Measurements from ENCODE around the gene PPARD.

PPARD gene

GRCh38 chr6:35474131-35474941 lies 132.0 kb downstream of the PPARD start:
- peak; percentile 47 for DNase-seq

DNA sequence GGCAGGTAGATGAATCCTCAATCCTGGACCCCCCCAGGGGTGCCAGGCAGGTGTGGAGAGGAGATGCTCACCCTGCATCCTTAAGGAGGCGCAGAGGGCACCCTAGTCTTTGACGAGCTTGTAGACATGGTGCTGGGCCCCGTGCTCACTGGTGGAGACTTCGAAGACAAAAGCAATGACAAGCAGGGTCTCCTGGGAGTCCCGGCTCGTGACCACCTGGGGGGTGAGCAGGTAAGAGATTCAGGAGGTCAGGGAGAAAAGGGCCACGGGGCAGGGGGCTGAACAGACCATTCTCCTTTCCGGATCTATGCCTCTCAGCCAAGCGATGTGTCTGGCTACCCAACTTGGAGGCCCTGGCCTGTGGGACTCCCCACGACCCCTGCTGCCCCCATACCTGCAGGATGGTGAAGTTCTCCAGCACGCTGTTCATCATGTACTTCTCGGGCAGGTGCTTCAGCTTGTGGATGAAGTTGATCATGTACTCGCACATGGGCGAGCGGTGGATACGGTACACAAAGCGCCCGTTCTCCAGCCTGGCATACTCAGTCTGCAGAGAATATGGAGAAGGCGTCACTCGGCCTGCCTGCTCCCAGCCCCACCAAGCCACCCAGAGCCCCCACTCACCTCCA lies 132.7 kb downstream of the PPARD start:
- DNase-seq = peak; percentile 35

GRCh38 chr6:35475573-35475972 lies 133.2 kb downstream of the PPARD start:
- no peak for DNase-seq

DNA sequence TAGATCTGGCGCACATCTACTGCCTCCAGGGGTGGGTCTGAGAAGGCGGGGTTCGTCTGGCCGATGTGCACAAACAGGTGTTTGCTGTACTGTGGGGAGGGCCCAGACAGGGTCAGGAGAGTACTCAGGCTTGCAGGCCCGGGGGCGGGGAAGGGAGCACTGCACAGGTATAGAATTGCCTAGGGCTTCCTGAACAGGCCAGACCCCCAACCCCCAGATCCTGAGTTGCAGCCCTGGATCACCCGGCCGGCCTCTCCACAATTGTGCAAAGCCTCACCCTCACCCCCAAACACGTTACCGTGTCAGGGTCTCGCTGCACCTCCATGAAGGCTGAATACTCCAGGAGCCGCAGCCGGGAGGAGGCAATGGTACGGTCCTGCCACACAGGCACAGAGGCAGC lies 133.6 kb downstream of the PPARD start:
- DNase-seq = no peak

DNA sequence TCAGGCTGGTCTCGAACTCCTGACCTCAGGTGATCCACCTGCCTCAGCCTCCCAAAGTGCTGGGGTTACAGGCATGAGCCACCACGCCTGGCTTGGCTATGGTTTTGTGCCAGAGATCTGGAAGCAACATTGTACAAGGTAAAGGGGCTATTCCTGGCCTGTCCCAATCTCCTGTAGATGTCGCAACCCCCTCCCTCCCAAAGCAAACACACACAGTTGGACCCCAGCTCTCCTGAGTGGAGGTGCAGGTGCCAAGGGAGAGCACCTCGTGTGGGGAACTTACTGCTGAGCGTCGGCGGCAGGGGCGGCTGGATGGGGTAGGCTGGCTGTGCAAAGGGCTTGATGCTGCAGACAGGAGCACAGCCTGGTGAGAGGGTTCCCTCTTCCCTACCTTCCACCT lies 134.7 kb downstream of the PPARD start:
- DNase-seq = no peak
